HuH-7.5 (cell line): ENCODE data around the gene SEZ6.
"Not testable (repeated sequence)": the region's sequence is repeated elsewhere in the genome, so short reads cannot be mapped to it uniquely, and the experiment has no call there.

Source experiments
- DNase-seq: peaks from one replicate; pipeline ENCODE4 v3.0.0; 2011; ENCODE audit warnings: low spot score

SEZ6 gene

DNA sequence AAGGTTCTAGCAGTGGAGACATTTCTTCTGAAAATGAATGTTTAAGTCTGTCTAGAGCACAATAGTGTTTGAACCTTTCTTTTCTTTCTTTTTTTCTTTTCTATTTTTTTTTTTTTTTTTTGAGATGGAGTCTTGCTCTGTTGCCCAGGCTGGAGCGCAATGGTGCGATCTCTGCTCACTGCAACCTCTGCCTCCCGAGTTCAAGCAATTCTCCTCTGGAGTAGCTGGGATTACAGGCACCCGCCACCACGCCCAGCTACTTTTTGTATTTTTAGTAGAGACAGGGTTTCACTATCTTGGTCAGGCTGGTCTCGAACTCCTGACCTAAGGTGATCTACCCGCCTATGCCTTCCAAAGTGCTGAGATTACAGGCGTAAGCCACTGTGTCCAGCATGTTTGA, 71.3 kb downstream of the SEZ6 start:
- not testable (repeated sequence) for DNase-seq

DNA sequence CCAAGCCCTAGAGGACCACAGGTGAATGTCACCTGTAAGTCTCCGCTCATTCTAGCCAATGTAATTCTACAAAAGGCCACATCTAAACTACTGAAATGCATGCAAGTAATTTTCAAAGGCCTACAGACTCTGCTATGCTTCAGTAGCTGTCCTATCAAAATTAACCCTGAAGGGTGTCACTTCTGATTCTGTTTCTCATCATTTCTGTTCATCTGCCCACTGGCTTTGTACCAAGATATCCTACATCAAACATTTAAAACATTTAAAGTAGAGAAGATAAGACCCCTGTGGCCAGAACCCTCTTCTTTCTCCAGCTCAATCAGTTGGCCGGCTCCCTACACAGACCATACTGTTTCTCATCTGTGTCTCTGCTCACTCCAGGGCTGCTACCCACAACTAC, 76.0 kb downstream of the SEZ6 start:
- DNase-seq: no peak

DNA sequence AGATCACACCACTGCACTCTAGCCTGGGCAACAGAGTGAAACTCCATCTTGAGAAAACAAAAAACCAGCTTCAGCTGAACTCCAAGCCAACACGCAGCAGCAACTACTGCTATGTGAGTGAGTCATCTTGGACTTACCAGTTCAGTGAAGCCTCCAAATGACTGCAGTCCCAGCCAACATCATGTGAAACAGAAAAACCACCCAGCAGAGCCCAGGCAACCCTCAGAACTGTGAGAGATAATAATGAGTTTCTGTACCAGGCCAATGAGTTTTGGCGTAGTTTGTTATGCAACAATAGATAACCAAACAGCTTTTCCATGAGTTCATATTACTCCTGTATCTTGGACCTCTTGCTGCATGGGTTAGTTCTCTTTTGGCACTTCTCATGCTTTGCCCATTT, 77.8 kb downstream of the SEZ6 start:
- no peak for DNase-seq

DNA sequence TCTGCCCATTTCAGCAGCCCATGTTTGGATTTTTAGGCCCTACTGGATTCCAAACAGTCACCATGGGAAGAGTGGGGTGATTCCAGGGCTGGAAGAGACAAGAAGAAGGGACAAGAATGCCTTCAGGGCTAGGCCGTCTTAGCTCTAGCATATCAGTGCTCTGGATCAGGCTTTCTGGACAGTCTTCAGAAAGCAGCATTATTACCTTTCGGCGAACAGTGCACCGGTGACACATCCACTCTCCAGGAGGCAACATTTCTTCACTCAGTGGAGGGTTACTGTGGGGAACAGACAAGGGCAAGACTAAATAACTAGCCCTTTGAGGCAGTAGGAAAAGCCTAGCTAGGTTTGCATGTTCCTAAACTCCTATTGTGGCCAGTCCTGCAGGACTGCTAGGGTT, 79.0 kb downstream of the SEZ6 start:
- no peak for DNase-seq

DNA sequence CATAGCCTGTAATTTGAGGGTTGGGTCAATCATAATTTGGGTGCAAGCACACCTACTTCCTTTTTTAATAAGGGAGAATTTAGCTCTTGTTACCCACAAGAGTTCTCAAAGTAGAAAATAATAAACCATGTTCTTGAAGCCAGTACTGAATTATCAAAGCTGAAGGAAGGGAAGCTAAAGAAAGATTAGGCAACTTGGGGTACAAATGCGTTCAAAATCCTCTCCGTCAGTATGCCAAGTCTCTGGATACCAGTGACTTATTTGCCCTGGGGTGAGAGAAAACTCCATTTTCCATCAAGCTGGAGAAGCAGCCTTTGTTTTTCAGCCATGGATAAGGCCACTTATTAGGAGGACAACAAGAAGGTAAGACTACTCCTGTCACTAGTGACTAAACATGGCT, 79.5 kb downstream of the SEZ6 start:
- DNase-seq: no peak

DNA sequence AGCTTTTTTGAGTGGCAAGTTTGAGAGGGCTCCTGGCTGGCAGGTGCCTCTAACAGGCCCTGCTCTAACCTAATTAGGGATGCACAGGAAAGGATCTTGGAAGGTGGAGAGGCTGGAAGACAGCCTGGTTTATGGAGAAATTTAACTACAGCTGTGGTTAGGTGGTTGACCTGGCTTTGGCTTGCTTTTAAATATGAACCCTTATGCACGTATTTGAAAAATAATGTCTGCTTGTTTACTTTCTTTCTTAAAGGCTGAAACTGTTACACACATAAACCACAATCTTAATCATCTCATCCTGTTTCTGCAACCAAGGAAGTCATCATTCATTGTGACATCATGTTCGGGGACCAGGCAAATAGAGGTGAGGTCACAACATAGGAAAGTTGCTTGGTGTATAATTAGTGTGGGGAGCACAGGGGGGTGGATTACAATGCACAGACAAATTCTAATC, 79.9 kb downstream of the SEZ6 start:
- no peak for DNase-seq

DNA sequence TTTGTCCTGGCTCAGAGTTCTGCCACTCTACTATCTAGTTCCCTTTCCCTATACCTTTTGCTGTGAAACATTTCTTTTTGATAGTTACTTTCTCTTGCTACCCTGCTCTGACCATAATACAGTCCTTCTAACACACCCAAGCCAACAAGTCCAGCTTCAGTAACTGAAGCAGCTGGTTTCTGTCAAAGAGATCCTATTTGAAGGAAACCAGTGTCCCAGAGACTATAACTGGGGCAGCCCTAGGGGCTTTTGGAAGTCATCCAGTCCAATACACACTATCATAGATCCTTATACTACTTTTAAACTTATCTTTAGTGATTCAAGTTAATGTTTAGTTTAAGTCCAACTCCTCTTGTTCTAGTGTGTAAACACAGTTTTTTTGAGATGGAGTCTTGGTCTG, 85.6 kb downstream of the SEZ6 start:
- DNase-seq: no peak

DNA sequence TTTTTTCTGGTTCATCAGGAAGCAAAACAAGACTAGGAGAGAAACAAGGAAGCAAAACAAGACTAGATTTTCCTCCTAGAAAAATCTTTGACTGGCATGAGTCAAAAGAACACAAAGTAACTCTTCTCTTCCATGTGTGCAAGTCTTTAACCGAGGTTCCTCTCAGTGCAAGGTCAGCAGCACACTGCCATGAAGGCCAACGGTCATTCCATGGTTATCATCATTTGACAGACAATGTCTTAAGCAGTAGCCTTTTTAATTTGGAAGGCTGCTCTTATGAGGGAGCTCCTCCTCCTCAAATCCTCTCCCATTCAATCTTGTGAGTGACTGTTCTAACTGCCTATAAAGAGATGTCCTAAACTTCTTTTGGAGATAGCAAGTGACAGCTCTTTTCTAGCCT, 87.5 kb downstream of the SEZ6 start:
- DNase-seq: no peak

DNA sequence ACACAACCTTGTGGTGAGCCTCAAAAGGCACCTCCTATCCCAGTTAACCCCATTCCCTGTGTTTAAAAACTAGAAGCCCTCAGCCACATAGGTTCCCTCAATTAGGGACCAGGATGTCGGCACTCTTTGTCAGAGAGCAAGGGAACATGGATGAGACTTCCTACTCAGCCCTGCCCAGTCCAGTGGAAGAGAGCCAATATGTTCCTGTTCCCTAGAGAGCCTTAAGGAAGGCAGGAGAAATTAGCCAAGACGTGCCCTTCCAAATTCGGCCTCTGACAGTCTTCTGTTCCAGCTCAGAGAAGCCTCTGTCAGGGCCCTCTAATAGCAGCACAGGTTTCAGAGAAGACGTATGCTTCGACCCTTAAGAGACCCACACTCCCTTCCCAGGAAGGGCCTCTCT, 88.4 kb downstream of the SEZ6 start:
- no peak for DNase-seq

DNA sequence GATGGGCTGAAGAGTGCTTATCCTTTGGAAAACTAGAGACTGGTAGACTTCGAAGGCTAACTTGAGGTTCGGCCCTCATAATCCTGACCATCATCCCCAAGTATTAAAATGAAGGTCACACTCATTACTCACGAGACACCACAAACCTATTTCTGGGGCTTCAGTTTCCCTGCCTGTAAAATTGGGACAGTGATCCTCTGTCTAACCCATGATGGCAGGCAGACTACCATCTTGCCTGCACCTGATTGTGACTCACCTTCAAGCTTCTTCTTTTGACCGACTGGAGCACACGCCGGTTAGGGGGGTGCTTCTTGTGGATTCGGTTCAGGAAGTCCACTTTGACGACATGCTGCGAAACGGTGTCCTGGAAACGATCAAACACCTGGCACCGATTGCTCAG, 88.8 kb downstream of the SEZ6 start:
- no peak for DNase-seq

DNA sequence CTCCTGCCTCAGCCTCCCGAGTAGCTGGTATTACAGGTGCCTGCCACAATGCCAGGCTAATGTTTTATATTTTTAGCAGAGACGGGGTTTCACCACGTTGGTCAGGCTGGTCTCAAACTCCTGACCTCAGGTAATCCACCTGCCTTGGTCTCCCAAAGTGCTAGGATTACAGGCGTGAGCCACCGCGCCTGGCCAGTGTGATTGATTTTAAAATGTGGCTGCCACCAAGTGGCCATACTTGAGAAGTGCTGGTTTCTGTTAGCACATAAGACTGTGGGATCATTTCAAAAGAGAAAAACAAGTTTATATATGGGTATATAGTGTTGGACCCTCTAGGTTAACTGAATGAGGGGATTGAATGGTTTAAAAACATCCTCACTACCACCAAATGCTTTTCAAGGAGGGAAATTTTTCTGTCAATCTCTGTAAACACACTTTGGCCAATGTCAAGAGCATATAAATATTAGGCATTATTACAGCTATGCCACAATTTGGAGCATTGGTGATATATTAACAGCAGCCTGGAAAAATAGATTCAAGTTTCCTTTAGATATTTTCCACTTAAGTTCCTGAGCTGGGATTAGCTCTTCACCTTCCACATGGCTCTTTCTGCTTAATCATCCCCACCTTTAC, 89.4 kb downstream of the SEZ6 start:
- DNase-seq: no peak

DNA sequence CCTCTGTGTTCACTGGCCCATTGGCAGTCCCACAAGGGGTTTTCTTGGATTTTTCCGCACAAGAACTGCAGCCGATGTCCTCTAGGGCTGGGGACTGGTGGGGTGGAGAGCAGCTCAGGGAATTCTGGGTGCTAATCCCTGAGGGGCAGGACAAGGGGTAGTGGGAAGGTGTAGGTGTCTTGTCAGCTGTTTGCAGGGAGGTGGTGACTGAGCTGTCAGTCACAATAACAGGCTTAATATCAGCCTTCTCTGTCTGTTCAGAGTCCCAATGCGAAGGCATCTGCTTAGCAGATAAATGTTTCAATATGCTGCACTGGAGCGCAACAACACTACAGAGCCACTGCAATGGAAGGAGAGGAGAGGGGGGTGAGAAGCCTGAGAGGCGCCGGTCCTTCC, 92.9 kb downstream of the SEZ6 start:
- no peak for DNase-seq

DNA sequence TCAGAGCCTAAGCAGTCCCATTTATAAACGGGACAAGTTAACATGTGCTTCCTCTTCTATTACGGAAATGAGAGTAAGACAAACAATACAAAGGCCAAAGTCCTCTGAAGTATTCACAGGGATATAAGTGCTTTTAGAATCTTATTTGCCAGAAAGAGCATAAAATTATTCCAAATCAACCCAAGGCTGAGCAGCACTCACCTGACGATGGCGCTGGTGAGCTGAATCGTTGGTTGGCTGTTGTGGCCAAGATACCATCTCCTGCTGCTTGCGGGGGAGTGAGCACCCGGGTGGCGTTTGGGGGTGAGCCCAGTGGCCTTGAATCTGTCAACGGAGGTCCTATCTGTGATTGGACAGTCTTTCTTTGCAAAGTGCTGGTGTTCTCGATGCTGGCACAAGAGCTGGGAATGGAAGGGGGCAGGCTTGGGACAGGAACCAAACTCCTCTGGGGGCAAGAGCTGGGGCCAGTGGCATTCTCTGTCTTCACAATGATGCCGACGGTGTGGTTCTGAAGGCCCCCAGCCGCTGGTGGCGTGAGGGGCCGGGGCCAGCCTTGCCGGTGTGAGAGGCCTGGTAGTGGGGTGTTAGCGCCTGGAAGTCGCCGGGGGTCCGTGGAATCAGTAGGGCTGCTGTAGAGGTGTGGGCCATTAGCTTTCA, 93.4 kb downstream of the SEZ6 start:
- DNase-seq: no peak

DNA sequence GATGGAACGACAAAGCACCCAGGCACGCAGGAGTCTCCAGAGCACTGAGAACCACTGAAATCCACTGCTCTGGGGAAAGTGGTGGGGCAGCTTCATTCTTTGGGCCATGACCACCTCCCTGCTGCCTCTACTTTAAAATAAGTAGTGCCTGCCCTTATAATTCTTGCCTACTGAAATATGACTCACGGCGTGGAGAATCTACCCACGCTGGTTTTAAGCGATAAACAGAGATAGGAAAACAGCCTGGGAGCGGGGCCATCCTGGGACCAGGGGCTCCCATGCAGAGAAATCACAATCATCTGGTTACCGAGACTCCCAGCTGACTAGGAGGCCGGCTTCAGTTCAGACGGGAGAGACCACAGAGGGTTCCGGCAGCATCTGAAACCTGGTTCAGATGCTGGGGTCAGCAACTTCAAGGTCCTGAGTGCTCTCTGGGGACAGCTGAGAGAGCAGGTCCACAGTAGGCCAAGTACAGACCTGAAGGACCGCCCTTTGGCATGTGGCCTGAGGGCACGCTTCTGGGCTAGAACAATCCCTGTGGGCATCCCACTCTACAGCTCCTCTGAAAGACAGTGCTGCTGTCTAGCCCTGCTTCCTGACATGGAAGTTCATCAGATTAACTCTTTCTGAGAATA, 94.3 kb downstream of the SEZ6 start:
- no peak for DNase-seq

DNA sequence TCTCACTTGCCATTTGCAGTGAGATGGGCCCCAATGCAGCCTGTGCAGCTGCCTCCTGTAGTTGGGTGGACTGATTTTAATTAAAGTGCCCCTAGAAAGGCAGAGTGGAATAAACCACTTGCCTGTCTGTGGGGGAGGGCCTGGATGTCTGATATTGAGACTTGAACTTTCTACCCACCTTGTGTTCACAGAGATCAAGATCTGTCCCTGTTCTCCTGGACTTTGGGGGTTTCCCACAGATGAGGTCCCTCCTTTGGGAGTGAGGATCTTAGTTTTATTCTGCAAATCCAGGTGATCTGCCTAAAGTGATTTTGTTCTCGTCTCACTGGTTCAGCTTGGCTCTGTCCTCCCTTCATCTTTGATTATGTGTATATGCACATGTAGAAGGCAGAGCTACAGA, 95.3 kb downstream of the SEZ6 start:
- no peak for DNase-seq

DNA sequence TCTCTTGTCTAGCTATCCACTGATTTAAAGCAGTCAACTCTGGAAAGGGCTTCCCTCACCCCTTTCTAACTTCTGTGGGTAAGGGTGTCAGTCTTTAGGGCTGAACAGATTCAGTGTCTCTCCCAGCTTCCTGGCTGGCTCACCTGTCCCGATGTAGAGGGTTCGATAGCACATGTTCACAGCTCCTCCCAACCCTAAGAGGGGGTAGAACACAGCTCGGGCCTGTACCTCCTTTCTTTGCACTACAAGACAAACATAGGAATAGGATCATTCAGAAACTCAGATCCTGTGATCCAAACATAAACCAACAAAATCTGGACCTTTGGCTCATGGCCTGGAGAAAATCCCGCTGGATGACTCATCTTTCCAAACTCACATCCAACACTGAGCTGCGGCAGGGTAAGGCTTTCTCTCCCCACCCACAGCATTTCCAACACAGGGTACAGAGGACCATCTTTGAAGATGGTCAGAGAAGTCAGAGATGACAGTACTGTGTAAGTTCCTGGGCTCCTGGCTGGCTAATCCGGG, 97.1 kb downstream of the SEZ6 start:
- DNase-seq: no peak

DNA sequence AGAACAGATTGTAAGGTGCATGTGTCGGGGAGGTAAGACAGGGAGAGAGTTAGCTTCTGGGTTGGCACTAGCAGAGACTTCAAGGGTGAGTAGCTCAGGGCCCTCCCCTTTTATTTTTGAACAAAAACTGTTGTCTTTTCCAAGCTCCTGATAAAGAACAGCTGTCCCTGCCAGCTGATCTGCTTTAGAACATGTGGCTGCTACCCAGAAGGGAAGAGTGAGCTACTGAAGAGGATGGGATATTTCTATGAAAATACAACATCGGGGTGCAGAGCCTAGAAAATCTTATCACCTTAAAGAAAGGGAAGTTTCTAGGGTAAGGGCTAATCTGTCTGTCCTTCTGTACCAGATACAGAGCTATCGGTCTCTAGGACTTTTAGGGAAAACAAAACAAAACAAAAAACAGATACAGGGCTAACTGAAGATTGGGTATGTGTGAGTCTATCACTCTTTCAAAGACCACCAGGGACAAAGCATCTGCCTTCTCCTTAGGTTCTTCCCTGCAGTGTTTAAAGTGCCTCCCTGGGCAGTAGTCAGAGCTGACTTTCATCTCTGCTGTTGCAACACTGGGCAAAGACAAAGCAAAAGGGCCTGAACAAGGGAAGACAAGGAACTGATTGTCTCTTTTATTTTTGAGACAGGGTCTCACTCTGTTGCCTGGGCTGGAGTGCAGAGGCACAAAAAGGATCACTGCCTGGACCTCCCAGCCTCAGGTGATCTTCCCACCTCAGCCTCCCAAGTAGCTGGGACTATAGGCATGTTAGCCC, 97.9 kb downstream of the SEZ6 start:
- DNase-seq: no peak

DNA sequence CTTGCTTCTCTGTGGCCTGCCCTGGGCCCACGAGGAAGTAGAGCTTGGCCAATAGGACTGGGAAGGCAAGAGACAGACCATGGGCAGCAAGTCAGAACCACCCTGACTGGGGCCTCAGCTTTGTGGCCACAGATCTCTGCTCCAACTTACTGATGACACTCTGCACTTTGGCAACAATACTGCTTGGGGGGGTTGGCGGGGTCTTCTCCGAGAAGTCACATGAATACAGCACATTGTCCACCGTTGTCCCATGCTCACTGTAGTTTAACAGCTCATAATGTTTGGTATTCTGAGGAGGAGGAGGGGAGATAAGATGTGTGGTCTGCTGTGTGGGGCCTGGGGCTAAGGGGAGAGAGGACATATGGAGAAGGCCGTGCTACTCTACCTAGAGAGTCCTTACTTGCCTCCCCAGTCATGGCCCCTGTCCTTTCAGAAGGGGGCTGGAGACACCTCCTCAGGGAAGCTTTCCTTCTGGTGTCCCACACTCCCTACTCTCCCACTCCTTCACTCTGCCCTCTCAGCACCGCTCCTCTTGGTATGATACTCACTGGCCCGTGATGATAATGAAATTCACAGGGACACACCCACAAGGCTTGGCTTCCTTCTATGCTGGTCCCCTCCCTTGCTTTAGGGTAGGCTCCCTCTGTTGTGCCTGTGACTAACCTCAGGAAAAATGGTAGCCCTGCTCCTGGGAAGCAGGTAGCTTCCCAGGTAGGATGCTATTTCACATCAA, 99.0 kb downstream of the SEZ6 start:
- DNase-seq: no peak

DNA sequence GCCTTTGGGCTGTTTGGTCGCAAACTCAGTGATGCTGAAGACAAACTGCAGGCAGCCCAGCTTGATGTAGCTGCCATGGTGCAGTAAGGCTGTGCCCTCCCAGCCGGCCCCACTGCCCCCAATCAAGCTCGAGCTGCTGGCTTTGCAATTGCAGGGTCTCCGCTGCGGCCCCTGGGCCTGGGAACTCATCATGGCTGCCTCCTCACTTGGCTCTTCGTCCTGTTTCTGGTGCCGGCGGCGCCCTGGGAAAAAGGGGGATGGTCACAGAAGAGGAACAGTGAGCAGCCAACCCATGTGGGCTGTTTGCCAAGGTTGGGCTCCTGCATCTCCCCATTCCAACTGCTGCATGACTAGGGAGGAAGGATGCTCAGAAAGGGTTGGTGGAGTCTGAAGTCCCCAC, 99.6 kb downstream of the SEZ6 start:
- no peak for DNase-seq
